Measurements from ENCODE around the gene AHCYL2.

The AHCYL2 gene

DNA sequence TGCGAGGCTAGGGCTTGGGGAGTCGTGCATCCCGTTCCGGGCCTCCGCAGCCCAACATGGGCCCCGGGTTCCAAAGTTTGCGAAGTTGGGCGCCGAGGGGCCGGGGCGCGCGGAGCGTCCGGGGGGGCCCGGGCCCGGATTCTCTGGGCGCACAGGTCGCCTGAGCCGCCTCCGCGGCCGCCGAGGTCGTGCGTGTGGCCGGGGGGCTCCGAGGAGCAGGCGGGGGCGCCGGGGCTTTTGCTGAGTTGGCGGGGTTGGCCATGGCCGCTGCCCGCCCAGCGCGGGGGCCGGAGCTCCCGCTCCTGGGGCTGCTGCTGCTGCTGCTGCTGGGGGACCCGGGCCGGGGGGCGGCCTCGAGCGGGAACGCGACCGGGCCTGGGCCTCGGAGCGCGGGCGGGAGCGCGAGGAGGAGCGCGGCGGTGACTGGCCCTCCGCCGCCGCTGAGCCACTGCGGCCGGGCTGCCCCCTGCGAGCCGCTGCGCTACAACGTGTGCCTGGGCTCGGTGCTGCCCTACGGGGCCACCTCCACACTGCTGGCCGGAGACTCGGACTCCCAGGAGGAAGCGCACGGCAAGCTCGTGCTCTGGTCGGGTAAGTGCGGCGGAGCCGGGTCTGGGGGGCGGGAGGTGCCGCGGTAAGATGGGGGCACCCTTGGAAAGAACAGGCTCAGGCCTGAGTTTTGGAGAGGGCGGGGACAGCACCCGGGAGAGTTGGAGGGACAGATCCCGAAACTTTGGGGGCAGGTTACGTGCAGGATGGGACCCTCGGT is 35.8 kb upstream of the AHCYL2 start:
- no peak overlapping the region for H3K27ac ChIP-seq (ENCODE audit: low read depth, low read length, poor library complexity, severe bottlenecking)
- H3K36me3 ChIP-seq (ENCODE audit: insufficient read depth, low read length) = no peaks in the 10 kb centered on the region
- H3K4me3 ChIP-seq (ENCODE audit: low read depth, low read length, poor library complexity, severe bottlenecking) = peak overlapping the region; percentile 57
- peaks cover 23% of the 10 kb centered on the region for H3K4me1 ChIP-seq (ENCODE audit: insufficient read depth, low read length, severe bottlenecking)
- TF ChIP-seq, protein P1, sequence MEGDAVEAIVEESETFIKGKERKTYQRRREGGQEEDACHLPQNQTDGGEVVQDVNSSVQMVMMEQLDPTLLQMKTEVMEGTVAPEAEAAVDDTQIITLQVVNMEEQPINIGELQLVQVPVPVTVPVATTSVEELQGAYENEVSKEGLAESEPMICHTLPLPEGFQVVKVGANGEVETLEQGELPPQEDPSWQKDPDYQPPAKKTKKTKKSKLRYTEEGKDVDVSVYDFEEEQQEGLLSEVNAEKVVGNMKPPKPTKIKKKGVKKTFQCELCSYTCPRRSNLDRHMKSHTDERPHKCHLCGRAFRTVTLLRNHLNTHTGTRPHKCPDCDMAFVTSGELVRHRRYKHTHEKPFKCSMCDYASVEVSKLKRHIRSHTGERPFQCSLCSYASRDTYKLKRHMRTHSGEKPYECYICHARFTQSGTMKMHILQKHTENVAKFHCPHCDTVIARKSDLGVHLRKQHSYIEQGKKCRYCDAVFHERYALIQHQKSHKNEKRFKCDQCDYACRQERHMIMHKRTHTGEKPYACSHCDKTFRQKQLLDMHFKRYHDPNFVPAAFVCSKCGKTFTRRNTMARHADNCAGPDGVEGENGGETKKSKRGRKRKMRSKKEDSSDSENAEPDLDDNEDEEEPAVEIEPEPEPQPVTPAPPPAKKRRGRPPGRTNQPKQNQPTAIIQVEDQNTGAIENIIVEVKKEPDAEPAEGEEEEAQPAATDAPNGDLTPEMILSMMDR (IDR thresholded peaks at IDR 0.05; ENCODE audit: low read length) = no peak
- TF ChIP-seq EZH2 (IDR thresholded peaks at IDR 0.05; ENCODE audit: borderline replicate concordance, low read length) = peak; percentile 84; the same call in 1 of the 2 replicates
- H3K4me2 ChIP-seq (ENCODE audit: low read length) = peak overlapping the region; percentile 79
- H4K20me1 ChIP-seq (ENCODE audit: insufficient read depth, low read length) = no peaks in the 10 kb centered on the region
- H3K9ac ChIP-seq (ENCODE audit: low read length) = peak overlapping the region; percentile 30; the same call in 1 of the 2 replicates
- H3K9me3 ChIP-seq (ENCODE audit: low read length) = no peaks in the 10 kb centered on the region
- H2AFZ ChIP-seq (ENCODE audit: low read length) = no peak overlapping the region
- no peaks in the 10 kb centered on the region for H3F3A ChIP-seq (ENCODE audit: insufficient read depth, low read length)
- H3K79me2 ChIP-seq (ENCODE audit: insufficient read depth, low read length) = no peaks in the 10 kb centered on the region
- peaks cover 36% of the 10 kb centered on the region for H3K27me3 ChIP-seq (ENCODE audit: insufficient read depth, low read length)
- H3K9me2 ChIP-seq (ENCODE audit: low read depth, low read length) = no peaks in the 10 kb centered on the region

DNA sequence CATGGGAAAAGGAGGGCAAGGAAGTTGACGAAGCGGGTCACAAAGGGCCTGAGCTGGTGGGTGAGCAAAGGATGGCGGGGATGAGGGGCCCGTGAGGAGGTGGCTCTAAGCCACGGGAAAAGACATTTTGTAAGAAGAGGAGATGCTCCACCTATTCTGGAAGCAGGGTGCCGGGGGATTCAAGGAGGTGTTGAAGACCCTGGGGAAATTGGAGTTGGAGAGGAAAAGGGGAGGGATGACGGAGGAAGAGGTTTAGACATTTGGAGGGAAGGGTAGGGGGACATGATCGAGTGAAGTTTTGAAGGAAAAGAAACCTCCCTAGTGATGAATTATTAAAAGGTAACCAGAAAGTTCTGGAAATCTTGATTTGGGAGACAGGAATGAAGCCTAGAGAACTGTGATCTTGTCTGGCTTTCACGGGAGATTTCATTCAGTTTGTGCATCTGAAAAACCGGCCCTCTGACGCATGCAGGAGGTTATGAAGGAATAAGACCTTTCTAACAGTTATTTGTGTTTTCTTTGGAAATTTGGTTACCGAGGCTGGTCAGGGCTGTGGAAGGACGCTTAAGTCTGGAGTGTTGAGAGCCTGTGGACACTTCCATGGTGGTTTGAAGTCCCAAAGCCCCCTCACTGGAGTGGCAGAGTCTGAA is 35.0 kb upstream of the AHCYL2 start:
- TF ChIP-seq, protein P1 (IDR thresholded peaks at IDR 0.05; ENCODE audit: low read length) = no peak
- no peak for TF ChIP-seq EZH2 (IDR thresholded peaks at IDR 0.05; ENCODE audit: borderline replicate concordance, low read length)
- Histone ChIP-seq H3K27ac (ENCODE audit: low read depth, low read length, poor library complexity, severe bottlenecking) (no peak overlapping the region), H3K4me3 (ENCODE audit: low read depth, low read length, poor library complexity, severe bottlenecking) (peak overlapping the region; percentile 57), H3K9ac (ENCODE audit: low read length) (no peak overlapping the region), H3F3A (ENCODE audit: insufficient read depth, low read length) (no peaks in the 10 kb centered on the region), H3K79me2 (ENCODE audit: insufficient read depth, low read length) (no peaks in the 10 kb centered on the region), H3K9me3 (ENCODE audit: low read length) (no peaks in the 10 kb centered on the region), H2AFZ (ENCODE audit: low read length) (no peak overlapping the region), H3K36me3 (ENCODE audit: insufficient read depth, low read length) (no peaks in the 10 kb centered on the region), H3K9me2 (ENCODE audit: low read depth, low read length) (no peaks in the 10 kb centered on the region), H3K4me1 (ENCODE audit: insufficient read depth, low read length, severe bottlenecking) (peaks cover 23% of the 10 kb centered on the region), H3K4me2 (ENCODE audit: low read length) (peak overlapping the region; percentile 79), H4K20me1 (ENCODE audit: insufficient read depth, low read length) (no peaks in the 10 kb centered on the region), H3K27me3 (ENCODE audit: insufficient read depth, low read length) (peaks cover 36% of the 10 kb centered on the region)

DNA sequence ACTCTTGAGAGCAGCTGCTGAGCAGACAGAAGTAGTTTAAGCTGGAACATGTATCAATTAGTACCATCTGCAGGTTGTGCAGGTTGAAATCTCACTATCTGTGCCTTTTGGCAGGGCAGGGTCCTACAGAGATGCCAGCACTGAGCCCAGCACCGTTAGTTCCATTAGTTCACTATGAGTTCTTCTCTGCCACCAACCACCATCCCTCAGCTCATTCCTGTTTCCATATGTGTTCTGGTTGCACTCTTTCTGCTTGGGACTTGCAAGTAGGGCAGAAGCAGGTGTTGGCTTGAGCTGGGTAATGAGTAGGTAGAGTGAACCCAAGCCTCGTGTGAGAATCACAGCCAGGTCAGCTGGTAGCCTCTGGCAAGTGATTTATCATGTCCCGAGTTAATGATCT is 33.6 kb upstream of the AHCYL2 start:
- Histone ChIP-seq H4K20me1 (ENCODE audit: insufficient read depth, low read length) (no peaks in the 10 kb centered on the region), H3K9me3 (ENCODE audit: low read length) (no peaks in the 10 kb centered on the region), H3K9ac (ENCODE audit: low read length) (no peak overlapping the region), H3K4me2 (ENCODE audit: low read length) (no peak overlapping the region), H3K36me3 (ENCODE audit: insufficient read depth, low read length) (no peaks in the 10 kb centered on the region), H3K4me1 (ENCODE audit: insufficient read depth, low read length, severe bottlenecking) (peaks cover 23% of the 10 kb centered on the region), H3K27me3 (ENCODE audit: insufficient read depth, low read length) (peaks cover 31% of the 10 kb centered on the region), H3K27ac (ENCODE audit: low read depth, low read length, poor library complexity, severe bottlenecking) (no peak overlapping the region), H2AFZ (ENCODE audit: low read length) (no peak overlapping the region), H3F3A (ENCODE audit: insufficient read depth, low read length) (no peaks in the 10 kb centered on the region), H3K4me3 (ENCODE audit: low read depth, low read length, poor library complexity, severe bottlenecking) (no peak overlapping the region), H3K79me2 (ENCODE audit: insufficient read depth, low read length) (no peaks in the 10 kb centered on the region), H3K9me2 (ENCODE audit: low read depth, low read length) (no peaks in the 10 kb centered on the region)
- TF ChIP-seq, protein P1 (IDR thresholded peaks at IDR 0.05; ENCODE audit: low read length) = no peak
- no peak for TF ChIP-seq EZH2 (IDR thresholded peaks at IDR 0.05; ENCODE audit: borderline replicate concordance, low read length)

Data from OCI-LY1 (cell line).